ENCODE data around the gene FBXO4. TPM values are rescaled to one million over a fixed set of nuclear protein-coding genes. Genes with fewer than 3 reads are reported as not detected.

FBXO4 gene
- total RNA-seq, 1 experiment from 2014 or later, result 9.0 TPM

GRCh38 chr5:41878173-41878572 is 46.9 kb upstream of the FBXO4 start:
- Histone ChIP-seq H3K4me3 (replicated peaks in 1 of 2; ENCODE audit: low read depth in 1 of 2, low read length in 2 of 2) (no peak overlapping the region), H3K27ac (ENCODE audit: low read depth, low read length) (no peak overlapping the region), H3K4me1 (ENCODE audit: control insufficient read depth in 1 of 2, insufficient read depth in 2 of 2, low read length in 2 of 2) (no peaks in the 10 kb centered on the region), H3K27me3 (ENCODE audit: insufficient read depth, low read length) (no peaks in the 10 kb centered on the region), H3K36me3 (ENCODE audit: control insufficient read depth in 1 of 2, insufficient read depth in 2 of 2, low read length in 2 of 2) (no peaks in the 10 kb centered on the region), H3K9me3 (ENCODE audit: control insufficient read depth in 1 of 2, insufficient read depth in 1 of 2, low read depth in 1 of 2, low read length in 2 of 2) (no peaks in the 10 kb centered on the region), H3K9ac (ENCODE audit: low read length) (no peak overlapping the region), H4K20me1 (ENCODE audit: insufficient read depth) (no peaks in the 10 kb centered on the region), H3K9me2 (ENCODE audit: insufficient read depth) (no peaks in the 10 kb centered on the region), H3K4me2 (ENCODE audit: low read length) (no peak overlapping the region), H2AFZ (ENCODE audit: low read depth, low read length, poor library complexity, severe bottlenecking) (no peak overlapping the region), H3K79me2 (ENCODE audit: insufficient read depth, low read length) (no peaks in the 10 kb centered on the region)
- no TSS peak for BruUV-seq (replicated peaks)
- ChIA-PET POLR2A (no interaction called here), CTCF (no interaction called here), RAD21 (ENCODE audit: low non-redundant PET in 1 of 2, low total read pairs in 2 of 2, uncharacterized antibody in 2 of 2, unreplicated experiment in 2 of 2) (no interaction called here)
- DNase-seq (ENCODE audit: low read depth, low spot score), result no peak
- intact Hi-C loops (cut with micrococcal nuclease), result no loop called here
- no peak for ATAC-seq
- TF ChIP-seq FOSL1 (IDR thresholded peaks at IDR 0.05; ENCODE audit: low read depth), result no peak
- TF ChIP-seq, protein P1, sequence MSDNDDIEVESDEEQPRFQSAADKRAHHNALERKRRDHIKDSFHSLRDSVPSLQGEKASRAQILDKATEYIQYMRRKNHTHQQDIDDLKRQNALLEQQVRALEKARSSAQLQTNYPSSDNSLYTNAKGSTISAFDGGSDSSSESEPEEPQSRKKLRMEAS (IDR thresholded peaks at IDR 0.05), result no peak

DNA sequence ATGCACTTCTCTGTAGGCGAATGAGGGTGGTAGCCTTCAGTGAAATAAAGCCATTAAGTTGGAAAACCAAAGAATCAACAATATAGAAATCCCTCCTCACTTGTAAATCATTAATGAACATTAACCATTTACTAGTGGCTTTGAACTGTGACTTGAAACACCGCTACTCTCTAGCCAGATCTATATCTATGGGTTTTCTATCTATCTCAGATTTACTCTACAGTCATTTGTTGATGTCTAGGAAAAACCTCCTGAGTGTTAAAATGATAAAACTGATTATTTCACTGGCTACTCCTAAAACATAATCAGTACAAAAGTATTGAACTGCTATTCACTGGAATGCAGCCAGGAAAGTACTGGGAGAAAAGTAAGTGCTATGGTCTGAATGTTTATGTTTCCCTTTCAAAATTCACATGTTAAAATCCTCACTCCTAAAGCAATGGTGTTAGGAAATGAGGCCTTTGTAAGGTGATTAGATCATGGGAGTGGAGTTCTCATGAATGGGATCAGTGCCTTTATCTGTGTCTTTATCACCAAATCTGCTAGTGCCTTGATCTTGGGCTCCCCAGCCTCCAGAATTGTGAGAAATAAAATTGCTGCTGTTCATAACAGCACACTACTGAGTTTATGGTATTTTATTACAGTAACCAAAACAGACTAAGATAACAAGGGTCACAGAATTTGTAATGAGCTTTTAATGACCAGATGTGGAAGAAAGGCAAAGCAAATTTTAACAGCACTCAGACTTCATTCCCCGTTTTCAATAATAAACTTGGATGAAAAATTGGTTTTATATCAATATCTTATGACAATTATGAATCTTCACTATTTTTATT is 46.2 kb upstream of the FBXO4 start:
- Histone ChIP-seq H3K79me2 (ENCODE audit: insufficient read depth, low read length) (no peaks in the 10 kb centered on the region), H2AFZ (ENCODE audit: low read depth, low read length, poor library complexity, severe bottlenecking) (no peak overlapping the region), H4K20me1 (ENCODE audit: insufficient read depth) (no peaks in the 10 kb centered on the region), H3K4me3 (replicated peaks in 1 of 2; ENCODE audit: low read depth in 1 of 2, low read length in 2 of 2) (no peak overlapping the region), H3K36me3 (ENCODE audit: control insufficient read depth in 1 of 2, insufficient read depth in 2 of 2, low read length in 2 of 2) (no peaks in the 10 kb centered on the region), H3K27ac (ENCODE audit: low read depth, low read length) (no peak overlapping the region), H3K27me3 (ENCODE audit: insufficient read depth, low read length) (no peaks in the 10 kb centered on the region), H3K9ac (ENCODE audit: low read length) (no peak overlapping the region), H3K9me2 (ENCODE audit: insufficient read depth) (no peaks in the 10 kb centered on the region), H3K4me2 (ENCODE audit: low read length) (no peak overlapping the region), H3K4me1 (ENCODE audit: control insufficient read depth in 1 of 2, insufficient read depth in 2 of 2, low read length in 2 of 2) (no peaks in the 10 kb centered on the region), H3K9me3 (ENCODE audit: control insufficient read depth in 1 of 2, insufficient read depth in 1 of 2, low read depth in 1 of 2, low read length in 2 of 2) (no peaks in the 10 kb centered on the region)
- ChIA-PET RAD21 (ENCODE audit: low non-redundant PET in 1 of 2, low total read pairs in 2 of 2, uncharacterized antibody in 2 of 2, unreplicated experiment in 2 of 2) (no interaction called here), CTCF (no interaction called here), POLR2A (no interaction called here)
- no TSS peak for BruUV-seq (replicated peaks)
- no peak for ATAC-seq
- no peak for DNase-seq (ENCODE audit: low read depth, low spot score)
- no peak for TF ChIP-seq SIN3A (IDR thresholded peaks at IDR 0.05; ENCODE audit: low read depth)
- TF ChIP-seq ATF3 (IDR thresholded peaks at IDR 0.05), result no peak
- TF ChIP-seq FOSL1 (IDR thresholded peaks at IDR 0.05; ENCODE audit: low read depth), result no peak
- TF ChIP-seq SRF (IDR thresholded peaks at IDR 0.05; ENCODE audit: low read depth), result no peak
- TF ChIP-seq CEBPB (IDR thresholded peaks at IDR 0.05; ENCODE audit: low read depth), result no peak
- TF ChIP-seq RAD21 (IDR thresholded peaks at IDR 0.05; ENCODE audit: low read depth), result no peak
- no peak for TF ChIP-seq ELF1 (IDR thresholded peaks at IDR 0.05; ENCODE audit: borderline replicate concordance, low read depth)
- TF ChIP-seq EGR1 (IDR thresholded peaks at IDR 0.05; ENCODE audit: low read depth), result no peak
- no peak for TF ChIP-seq YY1 (IDR thresholded peaks at IDR 0.05; ENCODE audit: extremely low read depth, insufficient replicate concordance, low read depth, low read length)
- no peak for TF ChIP-seq EZH2phosphoT487 (IDR thresholded peaks at IDR 0.05; ENCODE audit: borderline replicate concordance)
- no peak for TF ChIP-seq POLR2A (IDR thresholded peaks at IDR 0.05; ENCODE audit: borderline replicate concordance, extremely low read depth, insufficient read depth, insufficient read length)
- intact Hi-C loops (cut with micrococcal nuclease), result no loop called here
